ENCODE results near the gene MS4A6E.

The MS4A6E gene

GRCh38 chr11:60336767-60337391 is 9.8 kb downstream of the MS4A6E start:
- DNase-seq (ENCODE audit: insufficient read length, low spot score) (no peak), FAIRE-seq (no peak)
- no peak for TF ChIP-seq CTCF (IDR thresholded peaks at IDR 0.05; ENCODE audit: insufficient read depth, missing control alignments)

GRCh38 chr11:60338053-60338452 is 11.0 kb downstream of the MS4A6E start:
- FAIRE-seq (no peak), DNase-seq (ENCODE audit: insufficient read length, low spot score) (no peak)
- no peak for TF ChIP-seq CTCF (IDR thresholded peaks at IDR 0.05; ENCODE audit: insufficient read depth, missing control alignments)

GRCh38 chr11:60339356-60339755 is 12.3 kb downstream of the MS4A6E start:
- DNase-seq (ENCODE audit: insufficient read length, low spot score) (no peak), FAIRE-seq (no peak)
- no peak for TF ChIP-seq CTCF (IDR thresholded peaks at IDR 0.05; ENCODE audit: insufficient read depth, missing control alignments)

- FAIRE-seq (no peak), DNase-seq (ENCODE audit: insufficient read length, low spot score) (no peak)
- peak; percentile 47 for TF ChIP-seq CTCF (IDR thresholded peaks at IDR 0.05; ENCODE audit: insufficient read depth, missing control alignments)
Observed at GRCh38 chr11:60343094-60343704, 16.1 kb downstream of the MS4A6E start.

GRCh38 chr11:60344146-60344545 is 17.1 kb downstream of the MS4A6E start:
- no peak for TF ChIP-seq CTCF (IDR thresholded peaks at IDR 0.05; ENCODE audit: insufficient read depth, missing control alignments)
- DNase-seq (ENCODE audit: insufficient read length, low spot score): no peak
- FAIRE-seq: no peak

GRCh38 chr11:60345489-60345888 is 18.4 kb downstream of the MS4A6E start:
- TF ChIP-seq CTCF (IDR thresholded peaks at IDR 0.05; ENCODE audit: insufficient read depth, missing control alignments): peak; percentile 29
- no peak for FAIRE-seq
- DNase-seq (ENCODE audit: insufficient read length, low spot score): no peak

GRCh38 chr11:60347084-60347797 is 20.2 kb downstream of the MS4A6E start:
- DNase-seq (ENCODE audit: insufficient read length, low spot score) (no peak), FAIRE-seq (no peak)
- TF ChIP-seq CTCF (IDR thresholded peaks at IDR 0.05; ENCODE audit: insufficient read depth, missing control alignments): no peak

Data from D721Med (cell line).